ENCODE data around the gene RBM19.

RBM19 gene

DNA sequence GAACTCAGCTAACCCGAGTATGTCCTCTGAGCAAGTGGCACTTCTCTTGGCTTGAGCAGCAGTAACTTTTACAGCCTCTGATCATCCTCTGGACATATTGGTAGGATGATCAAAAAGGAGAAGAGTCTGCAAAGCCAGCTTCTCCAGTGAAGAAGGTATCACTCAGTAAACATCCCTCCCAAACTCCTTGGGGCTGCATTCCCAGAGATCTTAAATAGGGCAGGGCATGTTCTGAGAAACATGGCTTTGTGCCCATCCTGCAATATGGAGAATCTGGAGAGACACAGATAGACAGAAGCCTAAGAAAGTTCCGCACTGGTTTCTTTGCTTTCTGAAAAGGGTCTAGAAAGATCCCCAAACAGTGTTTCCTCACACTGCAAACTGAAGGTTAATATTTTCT, 65.4 kb downstream of the RBM19 start:
- no peak for DNase-seq

GRCh38 chr12:113899561-113900471, 66.3 kb downstream of the RBM19 start:
- no peak for DNase-seq

GRCh38 chr12:113899042-113899560, 67.0 kb downstream of the RBM19 start:
- DNase-seq = no peak

GRCh38 chr12:113898466-113898865, 67.7 kb downstream of the RBM19 start:
- DNase-seq = no peak

- no peak for DNase-seq
Observed at GRCh38 chr12:113897406-113897805, 68.7 kb downstream of the RBM19 start.

DNA sequence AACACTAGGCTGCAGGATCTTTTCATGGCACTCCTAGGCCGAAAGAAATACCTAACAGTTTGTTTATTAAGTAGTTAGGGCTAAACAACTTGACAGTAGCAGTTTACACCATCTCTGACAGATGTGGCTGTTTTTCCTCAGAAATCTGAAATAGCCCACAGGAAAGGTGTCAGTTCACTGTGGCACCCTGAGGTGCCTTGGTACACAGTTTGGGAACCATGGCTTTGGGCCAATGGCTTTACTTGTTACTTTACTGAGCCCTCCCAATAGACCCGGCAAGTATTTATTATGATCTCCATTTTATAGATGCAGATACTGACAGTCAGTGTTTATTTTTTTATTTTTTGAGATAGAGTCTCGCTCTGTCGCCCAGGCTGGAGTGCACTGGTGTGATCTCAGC, 69.3 kb downstream of the RBM19 start:
- no peak for DNase-seq

GRCh38 chr12:113896194-113896593, 69.9 kb downstream of the RBM19 start:
- DNase-seq = no peak

GRCh38 chr12:113895176-113895575, 70.9 kb downstream of the RBM19 start:
- DNase-seq = no peak

- no peak for DNase-seq
Observed at GRCh38 chr12:113894697-113895096, 71.4 kb downstream of the RBM19 start.

GRCh38 chr12:113893221-113893620, 72.9 kb downstream of the RBM19 start:
- DNase-seq = no peak

- no peak for DNase-seq
Observed at GRCh38 chr12:113892556-113892955, 73.6 kb downstream of the RBM19 start.

DNA sequence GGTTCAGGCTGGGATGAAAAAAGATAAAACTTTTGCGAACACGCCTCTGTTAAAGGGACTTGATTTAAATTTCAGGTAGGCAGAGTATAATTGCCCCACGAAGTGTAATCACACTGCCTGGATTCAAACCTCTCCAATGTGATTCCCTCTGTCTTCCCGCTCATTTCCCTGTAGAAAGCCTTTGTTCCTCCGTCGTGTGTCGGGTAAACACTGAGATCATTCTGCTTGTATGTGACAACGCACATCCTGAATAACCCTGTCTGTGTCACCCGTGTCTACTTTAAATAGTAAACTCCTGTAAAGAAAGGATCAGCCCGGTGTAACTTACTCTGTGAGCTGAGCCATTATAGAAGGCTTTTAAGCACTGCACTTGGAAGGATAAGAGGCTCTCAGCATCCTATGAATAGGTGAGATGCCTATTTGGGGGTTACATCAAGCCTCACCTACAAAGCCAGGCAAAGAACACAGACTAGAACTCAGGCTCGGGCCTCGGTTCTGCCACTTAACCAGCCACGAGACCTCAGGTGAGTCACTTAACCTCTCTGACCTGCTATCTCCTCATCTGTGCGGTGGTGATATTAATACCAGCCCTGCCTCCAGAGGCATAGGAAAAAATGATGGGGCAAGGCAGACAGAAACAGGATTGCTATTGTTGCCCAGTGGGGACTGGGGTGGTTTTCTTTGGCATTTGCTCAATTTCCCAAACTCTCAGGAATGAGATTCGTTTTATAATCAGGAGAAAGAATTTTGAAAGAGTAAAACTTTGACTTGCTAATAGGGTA, 74.2 kb downstream of the RBM19 start:
- DNase-seq = no peak

GRCh38 chr12:113891167-113891692, 74.9 kb downstream of the RBM19 start:
- DNase-seq = no peak

DNA sequence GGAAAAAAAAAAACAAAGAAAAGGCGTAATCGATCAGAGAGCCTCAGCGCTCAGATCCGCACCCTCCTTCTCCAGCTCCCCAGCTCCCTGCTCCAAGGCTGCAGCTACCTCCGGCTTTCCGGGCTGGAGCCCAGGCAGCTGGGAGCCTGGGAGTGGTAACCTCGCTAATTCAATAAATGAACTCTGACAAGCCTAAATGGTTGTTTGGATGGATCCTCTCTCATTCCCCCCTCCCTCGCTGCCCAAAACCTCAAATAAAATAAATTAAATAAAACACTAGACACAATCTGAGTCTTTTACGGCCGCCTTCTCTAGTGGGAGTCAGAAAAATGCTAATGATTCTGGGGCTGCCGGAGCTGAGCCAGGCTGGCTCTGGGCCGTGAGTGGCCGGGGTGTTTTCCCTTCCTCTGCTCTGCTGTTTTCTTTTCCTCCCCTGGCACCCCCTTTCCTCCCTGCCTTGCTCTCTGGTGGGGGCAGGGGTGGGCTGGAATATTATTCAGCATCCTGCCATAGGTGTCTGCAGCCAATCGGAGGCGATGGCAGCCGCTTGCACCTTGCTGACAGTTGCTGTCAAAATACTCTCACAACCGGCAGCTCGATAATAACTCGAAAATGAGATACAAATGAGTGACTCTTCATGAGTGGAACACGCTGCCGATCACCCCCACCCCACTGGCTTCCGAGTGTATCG, 76.1 kb downstream of the RBM19 start:
- DNase-seq = peak; percentile 20

- DNase-seq = peak; percentile 54
Observed at GRCh38 chr12:113889076-113889475, 77.0 kb downstream of the RBM19 start.

GRCh38 chr12:113888435-113888834, 77.7 kb downstream of the RBM19 start:
- DNase-seq = no peak

- DNase-seq = no peak
Observed at GRCh38 chr12:113887906-113888305, 78.2 kb downstream of the RBM19 start.

DNA sequence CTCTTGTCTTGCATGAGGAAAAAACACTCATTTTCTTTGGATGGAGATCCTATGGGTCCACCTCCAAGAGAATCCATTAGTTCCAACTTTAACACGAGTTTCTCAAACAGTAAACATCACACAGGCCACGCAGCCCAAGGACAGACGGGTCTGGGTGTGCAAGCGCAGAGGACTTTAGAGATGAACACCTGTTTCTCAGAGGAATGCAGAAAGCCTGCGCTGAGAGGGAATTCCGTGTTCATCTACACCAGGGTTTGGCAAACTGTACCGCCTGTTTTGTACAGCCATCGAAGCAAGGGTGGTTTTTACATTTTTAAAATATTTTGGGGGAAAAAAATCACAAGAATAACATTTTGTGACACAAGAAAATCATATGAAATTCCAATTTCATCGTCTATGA, 79.4 kb downstream of the RBM19 start:
- no peak for DNase-seq

- DNase-seq = no peak
Observed at GRCh38 chr12:113884392-113884791, 81.7 kb downstream of the RBM19 start.

DNA sequence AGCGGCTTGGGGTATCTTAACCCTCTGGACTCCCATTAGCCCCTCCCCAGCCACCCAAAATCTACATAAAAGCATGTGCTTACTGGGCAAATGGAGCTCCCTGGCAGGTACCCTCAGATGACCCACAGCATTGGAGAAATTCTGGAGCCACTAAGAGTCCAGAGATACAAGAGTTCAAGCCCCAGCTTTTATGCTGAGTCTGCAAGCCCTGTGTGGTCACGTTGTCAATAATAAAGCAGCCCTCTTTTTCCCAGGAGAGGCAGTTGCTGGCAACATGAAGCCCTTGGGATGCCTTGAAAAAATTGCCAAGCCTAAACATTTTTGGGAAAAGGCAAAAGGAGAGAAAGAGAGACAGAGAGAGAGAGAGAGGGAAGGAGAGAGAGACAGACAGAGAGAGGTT, 83.4 kb downstream of the RBM19 start:
- no peak for DNase-seq

GRCh38 chr12:113880988-113881962, 84.8 kb downstream of the RBM19 start:
- DNase-seq = no peak

Measured in fibroblast of skin of abdomen (primary cell).